Astrocyte (in vitro differentiated cells and primary cell): ENCODE results near the gene CNPY4.

Experiments
- EZH2 ChIP-seq: IDR thresholded peaks from 2 replicates; pipeline ENCODE4 v1.6.1; 2012; ENCODE audit warnings: mild to moderate bottlenecking, low read length, inconsistent platforms; ENCODE audit not compliant: insufficient read depth
- TF ChIP-seq, protein P1 (sequence below): IDR thresholded peaks from 2 replicates; pipeline ENCODE4 v1.5.1; 2011; ENCODE audit warnings: low read depth, mild to moderate bottlenecking, inconsistent platforms, low read length, moderate library complexity; ENCODE audit not compliant: insufficient read depth

DNA sequence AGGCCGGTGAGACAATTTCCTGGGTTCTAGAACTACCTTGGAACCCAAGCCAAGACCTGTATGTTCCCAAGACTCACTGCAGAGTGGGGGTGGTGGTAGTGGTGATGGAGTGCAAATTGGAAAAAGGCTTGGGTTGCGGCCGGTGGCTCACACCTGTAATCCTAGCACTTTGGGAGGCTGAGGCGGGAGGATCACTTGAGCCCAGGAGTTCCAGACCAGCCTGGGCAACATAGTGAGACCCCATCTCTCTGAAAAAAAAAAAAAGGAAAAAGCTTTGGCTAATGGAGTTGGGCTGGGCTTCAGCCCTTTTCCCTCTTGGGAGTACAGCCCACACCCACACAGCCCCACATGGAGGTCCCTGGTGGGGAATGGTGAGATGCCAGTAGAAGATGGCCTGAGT, 13.9 kb upstream of the CNPY4 start:
- TF ChIP-seq, protein P1, sequence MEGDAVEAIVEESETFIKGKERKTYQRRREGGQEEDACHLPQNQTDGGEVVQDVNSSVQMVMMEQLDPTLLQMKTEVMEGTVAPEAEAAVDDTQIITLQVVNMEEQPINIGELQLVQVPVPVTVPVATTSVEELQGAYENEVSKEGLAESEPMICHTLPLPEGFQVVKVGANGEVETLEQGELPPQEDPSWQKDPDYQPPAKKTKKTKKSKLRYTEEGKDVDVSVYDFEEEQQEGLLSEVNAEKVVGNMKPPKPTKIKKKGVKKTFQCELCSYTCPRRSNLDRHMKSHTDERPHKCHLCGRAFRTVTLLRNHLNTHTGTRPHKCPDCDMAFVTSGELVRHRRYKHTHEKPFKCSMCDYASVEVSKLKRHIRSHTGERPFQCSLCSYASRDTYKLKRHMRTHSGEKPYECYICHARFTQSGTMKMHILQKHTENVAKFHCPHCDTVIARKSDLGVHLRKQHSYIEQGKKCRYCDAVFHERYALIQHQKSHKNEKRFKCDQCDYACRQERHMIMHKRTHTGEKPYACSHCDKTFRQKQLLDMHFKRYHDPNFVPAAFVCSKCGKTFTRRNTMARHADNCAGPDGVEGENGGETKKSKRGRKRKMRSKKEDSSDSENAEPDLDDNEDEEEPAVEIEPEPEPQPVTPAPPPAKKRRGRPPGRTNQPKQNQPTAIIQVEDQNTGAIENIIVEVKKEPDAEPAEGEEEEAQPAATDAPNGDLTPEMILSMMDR, result no peak
- no peak for TF ChIP-seq EZH2
